Measurements from ENCODE around the gene NRXN3. TPM values are rescaled to one million over a fixed set of nuclear protein-coding genes. Genes with fewer than 3 reads are reported as not detected.
A peak's percentile ranks its signal among the peaks of the same experiment; 100 is the strongest.
"Not testable (repeated sequence)": the region's sequence is repeated elsewhere in the genome, so short reads cannot be mapped to it uniquely, and the experiment has no call there.

The NRXN3 gene
- polyA plus RNA-seq, 1 experiment: 7.0 TPM

- POLR2A ChIA-PET: no interaction called here
- no peak for TF ChIP-seq CTCF (IDR thresholded peaks at IDR 0.05; ENCODE audit: insufficient read depth, low read depth, low read length)
- DNase-seq (ENCODE audit: low read depth): no peak
- H3K27me3 ChIP-seq (ENCODE audit: control insufficient read depth, insufficient read depth, low read length): no peaks in the 10 kb centered on the region
- CTCF ChIA-PET: interaction anchor here (1.0 kb wide), 1 partner anchor 16 kb away, joined by 3 read pairs; no protein-coding TSS in a partner anchor
- no peak overlapping the region for H3K4me3 ChIP-seq (ENCODE audit: low read depth, low read length)
- H3K36me3 ChIP-seq (ENCODE audit: control insufficient read depth, insufficient read depth, low read length): no peaks in the 10 kb centered on the region
These were observed 1594.2 kb downstream of the NRXN3 start for GRCh38 chr14:79764323-79764722.

GRCh38 chr14:79766511-79766910 is 1596.3 kb downstream of the NRXN3 start:
- ChIA-PET POLR2A (no interaction called here), CTCF (no interaction called here)
- no peak overlapping the region for H3K4me3 ChIP-seq (ENCODE audit: low read depth, low read length)
- no peaks in the 10 kb centered on the region for H3K36me3 ChIP-seq (ENCODE audit: control insufficient read depth, insufficient read depth, low read length)
- H3K27me3 ChIP-seq (ENCODE audit: control insufficient read depth, insufficient read depth, low read length): no peaks in the 10 kb centered on the region
- no peak for DNase-seq (ENCODE audit: low read depth)
- TF ChIP-seq CTCF (IDR thresholded peaks at IDR 0.05; ENCODE audit: insufficient read depth, low read depth, low read length): no peak

GRCh38 chr14:79767251-79767650 is 1597.1 kb downstream of the NRXN3 start:
- CTCF ChIA-PET: no interaction called here
- no peaks in the 10 kb centered on the region for H3K27me3 ChIP-seq (ENCODE audit: control insufficient read depth, insufficient read depth, low read length)
- POLR2A ChIA-PET: no interaction called here
- no peak for DNase-seq (ENCODE audit: low read depth)
- no peaks in the 10 kb centered on the region for H3K36me3 ChIP-seq (ENCODE audit: control insufficient read depth, insufficient read depth, low read length)
- no peak overlapping the region for H3K4me3 ChIP-seq (ENCODE audit: low read depth, low read length)
- TF ChIP-seq CTCF (IDR thresholded peaks at IDR 0.05; ENCODE audit: insufficient read depth, low read depth, low read length): no peak

- H3K27me3 ChIP-seq (ENCODE audit: control insufficient read depth, insufficient read depth, low read length); DNase-seq (ENCODE audit: low read depth); H3K36me3 ChIP-seq (ENCODE audit: control insufficient read depth, insufficient read depth, low read length); CTCF ChIA-PET; POLR2A ChIA-PET; H3K4me3 ChIP-seq (ENCODE audit: low read depth, low read length): not testable (repeated sequence)
These were observed 1597.5 kb downstream of the NRXN3 start for GRCh38 chr14:79767721-79768120.

- no peak for TF ChIP-seq CTCF (IDR thresholded peaks at IDR 0.05; ENCODE audit: insufficient read depth, low read depth, low read length)
- Histone ChIP-seq H3K36me3 (ENCODE audit: control insufficient read depth, insufficient read depth, low read length) (no peaks in the 10 kb centered on the region), H3K4me3 (ENCODE audit: low read depth, low read length) (no peak overlapping the region), H3K27me3 (ENCODE audit: control insufficient read depth, insufficient read depth, low read length) (no peaks in the 10 kb centered on the region)
- ChIA-PET CTCF (no interaction called here), POLR2A (interaction anchor here (0.6 kb wide), 1 partner anchor 17 kb away, joined by 4 read pairs; no protein-coding TSS in a partner anchor)
- peak; percentile 41 for DNase-seq (ENCODE audit: low read depth)
These were observed 1611.7 kb downstream of the NRXN3 start for GRCh38 chr14:79781882-79782281.

GRCh38 chr14:79783041-79783440 is 1612.9 kb downstream of the NRXN3 start:
- TF ChIP-seq CTCF (IDR thresholded peaks at IDR 0.05; ENCODE audit: insufficient read depth, low read depth, low read length): no peak
- Histone ChIP-seq H3K27me3 (ENCODE audit: control insufficient read depth, insufficient read depth, low read length) (no peaks in the 10 kb centered on the region), H3K36me3 (ENCODE audit: control insufficient read depth, insufficient read depth, low read length) (no peaks in the 10 kb centered on the region), H3K4me3 (ENCODE audit: low read depth, low read length) (no peak overlapping the region)
- DNase-seq (ENCODE audit: low read depth): no peak
- CTCF ChIA-PET: no interaction called here
- POLR2A ChIA-PET: no interaction called here

Data from BJ (cell line).